ENCODE results near the gene PCBP2. TPM values are rescaled to one million over a fixed set of nuclear protein-coding genes. Genes with fewer than 3 reads are reported as not detected.

PCBP2 gene
- total and polyA plus RNA-seq, 10 of the 15 experiments (the other 5 are each of a cell fraction or from before 2014, with no cell fraction given), result 109 to 803 (median 327) TPM

DNA sequence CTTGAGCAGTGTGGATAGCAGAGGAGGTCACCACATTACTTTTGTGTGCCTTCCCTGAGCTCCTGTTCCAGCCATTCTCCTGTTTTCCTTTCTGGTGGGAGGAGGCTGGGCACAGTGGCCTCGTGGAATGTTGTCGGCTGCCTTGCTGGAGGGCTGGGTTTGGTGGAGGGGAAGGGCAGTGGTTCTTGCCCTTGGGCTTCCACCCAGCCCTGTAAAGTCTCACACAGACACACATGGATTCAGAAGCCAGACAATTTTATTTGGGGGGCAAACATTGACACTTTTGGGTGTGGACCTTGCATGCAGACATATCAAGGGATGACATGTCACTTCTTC is 54.5 kb downstream of the PCBP2 start:
- peaks cover 9 to 12% of the 10 kb centered on the region in 2 experiments; a peak in 2 of 4 replicates for H3K36me3 ChIP-seq (ENCODE audit: control insufficient read depth in 2 of 2, insufficient read depth in 2 of 2, low read length in 1 of 2)
- H2AFZ ChIP-seq (ENCODE audit: control insufficient read depth, low read depth, low read length), result no peak overlapping the region
- no peak overlapping the region for H3K9ac ChIP-seq (ENCODE audit: control insufficient read depth, insufficient read depth, low read length)
- no peak overlapping the region for H3K27ac ChIP-seq (ENCODE audit: control insufficient read depth, insufficient read depth)
- FAIRE-seq, result no peak
- in situ Hi-C loops (cut with MboI), result no loop called here
- no TSS peak for BruUV-seq (replicated peaks)
- H3K79me2 ChIP-seq (ENCODE audit: control insufficient read depth, insufficient read depth, low read length), result peaks cover 8% of the 10 kb centered on the region
- H3K4me2 ChIP-seq (ENCODE audit: control insufficient read depth, insufficient read depth), result no peak overlapping the region
- ATAC-seq, result no peak
- H3K27me3 ChIP-seq (replicated peaks in 1 of 2; ENCODE audit: control insufficient read depth in 2 of 2, insufficient read depth in 2 of 2, low read length in 1 of 2), result no peaks in the 10 kb centered on the region
- no peaks in the 10 kb centered on the region for H4K20me1 ChIP-seq (ENCODE audit: control insufficient read depth, insufficient read depth)
- peaks cover 10% of the 10 kb centered on the region for H3K4me1 ChIP-seq (ENCODE audit: control insufficient read depth, insufficient read depth, low read length)
- TF ChIP-seq ZSCAN29 (IDR thresholded peaks at IDR 0.05), result no peak
- TF ChIP-seq MEF2B (IDR thresholded peaks at IDR 0.05; ENCODE audit: partially characterized antibody, poor library complexity, severe bottlenecking), result no peak
- no peak for TF ChIP-seq E4F1 (IDR thresholded peaks at IDR 0.05; ENCODE audit: borderline replicate concordance, partially characterized antibody)
- TF ChIP-seq, protein P1, sequence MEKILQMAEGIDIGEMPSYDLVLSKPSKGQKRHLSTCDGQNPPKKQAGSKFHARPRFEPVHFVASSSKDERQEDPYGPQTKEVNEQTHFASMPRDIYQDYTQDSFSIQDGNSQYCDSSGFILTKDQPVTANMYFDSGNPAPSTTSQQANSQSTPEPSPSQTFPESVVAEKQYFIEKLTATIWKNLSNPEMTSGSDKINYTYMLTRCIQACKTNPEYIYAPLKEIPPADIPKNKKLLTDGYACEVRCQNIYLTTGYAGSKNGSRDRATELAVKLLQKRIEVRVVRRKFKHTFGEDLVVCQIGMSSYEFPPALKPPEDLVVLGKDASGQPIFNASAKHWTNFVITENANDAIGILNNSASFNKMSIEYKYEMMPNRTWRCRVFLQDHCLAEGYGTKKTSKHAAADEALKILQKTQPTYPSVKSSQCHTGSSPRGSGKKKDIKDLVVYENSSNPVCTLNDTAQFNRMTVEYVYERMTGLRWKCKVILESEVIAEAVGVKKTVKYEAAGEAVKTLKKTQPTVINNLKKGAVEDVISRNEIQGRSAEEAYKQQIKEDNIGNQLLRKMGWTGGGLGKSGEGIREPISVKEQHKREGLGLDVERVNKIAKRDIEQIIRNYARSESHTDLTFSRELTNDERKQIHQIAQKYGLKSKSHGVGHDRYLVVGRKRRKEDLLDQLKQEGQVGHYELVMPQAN (conservative IDR thresholded peaks at IDR 0.05), result no peak
- no peak for TF ChIP-seq KDM1A (IDR thresholded peaks at IDR 0.05; ENCODE audit: borderline replicate concordance)
- TF ChIP-seq RELA (IDR thresholded peaks at IDR 0.05; ENCODE audit: borderline replicate concordance, partially characterized antibody), result no peak
- no peak for TF ChIP-seq EED (IDR thresholded peaks at IDR 0.05; ENCODE audit: low read depth)
- TF ChIP-seq ZNF217 (IDR thresholded peaks at IDR 0.05), result no peak
- TF ChIP-seq ZNF622 (IDR thresholded peaks at IDR 0.05), result no peak
- no peak for TF ChIP-seq NFYA (IDR thresholded peaks at IDR 0.05; ENCODE audit: borderline replicate concordance, low read depth, low read length)
- no peak for TF ChIP-seq JUNB (IDR thresholded peaks at IDR 0.05)
- no peak for TF ChIP-seq TBL1XR1 (IDR thresholded peaks at IDR 0.05; ENCODE audit: low read depth, low read length)
- SMC1A ChIA-PET (ENCODE audit: uncharacterized antibody, unreplicated experiment), result interaction anchor here (1.4 to 4.9 kb wide), 2 partner anchors 30 to 154 kb away, joined by 3 to 32 read pairs; no protein-coding TSS in a partner anchor
- WGBS (ENCODE audit: insufficient coverage, insufficient replicate concordance, low lambda C conversion rate, missing lambda C conversion rate), result 100% methylated on average over 2 of the region's 2 CpGs
- CTCF ChIA-PET, result interaction anchor here (2.5 kb wide), 1 partner anchor 154 kb away, joined by 10 read pairs; no protein-coding TSS in a partner anchor
- H3K4me3 ChIP-seq, result no peak overlapping the region
- no peaks in the 10 kb centered on the region for H3K9me3 ChIP-seq (replicated peaks; ENCODE audit: control insufficient read depth, insufficient read depth, low read length)
- DNase-seq (ENCODE audit: low read depth, low spot score), result no peak
- POLR2A ChIA-PET, result no interaction called here
- intact Hi-C loops (cut with micrococcal nuclease; ENCODE audit: unreplicated experiment), result loop anchor here (5.0 kb wide), 1 partner anchor 294 kb away; no protein-coding TSS in a partner anchor
- RAD21 ChIA-PET (ENCODE audit: unreplicated experiment), result no interaction called here

Measured in GM12878 (cell line).